Measurements from ENCODE around the gene OBSL1. TPM values are rescaled to one million over a fixed set of nuclear protein-coding genes. Genes with fewer than 3 reads are reported as not detected.
A peak's percentile ranks its signal among the peaks of the same experiment; 100 is the strongest.

OBSL1 gene
- total RNA-seq, 1 experiment from 2014 or later, result 1.3 TPM

DNA sequence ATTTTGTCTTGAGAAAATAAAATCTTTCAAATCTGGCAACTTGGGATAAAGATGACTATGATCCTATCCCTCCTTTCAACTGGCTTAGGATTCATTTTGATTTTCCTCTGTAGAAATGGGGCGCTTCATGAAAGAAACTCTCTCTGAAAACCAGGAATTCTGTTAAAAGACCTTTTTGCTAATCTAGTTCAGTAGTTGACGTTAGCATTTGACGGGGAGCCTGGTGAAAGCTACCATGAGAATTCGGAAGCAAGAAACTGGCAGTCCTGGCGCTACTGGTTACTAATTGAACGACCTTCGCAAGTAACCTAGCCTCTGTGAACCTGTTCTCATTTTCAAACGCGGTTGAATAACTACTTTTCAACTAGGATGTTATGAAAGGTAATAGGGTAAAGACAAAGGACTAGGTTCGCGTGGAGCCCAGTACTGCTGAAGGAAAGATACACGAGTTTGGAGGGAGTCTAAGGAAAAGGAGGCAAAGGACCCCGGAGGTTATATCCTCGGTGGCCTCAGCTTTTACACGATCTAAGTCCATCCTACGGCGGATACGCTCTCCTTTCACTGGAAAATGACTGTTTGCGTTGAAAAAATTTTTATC, 25.7 kb upstream of the OBSL1 start:
- DNase-seq (ENCODE audit: low spot score), result peak; percentile 54

DNA sequence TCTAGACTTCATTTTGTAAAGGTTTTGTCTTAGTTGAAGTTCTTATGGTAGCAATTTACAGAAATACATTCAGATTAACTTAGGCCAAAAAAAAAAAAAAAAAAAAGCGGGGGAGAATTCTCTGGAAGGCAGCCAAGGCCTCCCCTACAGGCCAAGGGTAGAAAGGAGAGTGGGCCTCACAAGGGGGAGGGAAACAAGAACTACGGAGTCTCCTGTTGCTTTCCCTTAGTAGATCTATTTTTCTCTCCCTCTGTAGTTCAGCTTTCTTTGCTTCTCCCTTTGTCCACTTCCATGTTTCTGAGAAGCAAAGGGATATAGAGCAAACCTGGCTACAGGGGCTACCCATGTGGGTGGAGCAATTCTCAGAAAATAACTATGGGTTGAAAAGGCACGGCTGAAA, 23.9 kb upstream of the OBSL1 start:
- no peak for DNase-seq (ENCODE audit: low spot score)

DNA sequence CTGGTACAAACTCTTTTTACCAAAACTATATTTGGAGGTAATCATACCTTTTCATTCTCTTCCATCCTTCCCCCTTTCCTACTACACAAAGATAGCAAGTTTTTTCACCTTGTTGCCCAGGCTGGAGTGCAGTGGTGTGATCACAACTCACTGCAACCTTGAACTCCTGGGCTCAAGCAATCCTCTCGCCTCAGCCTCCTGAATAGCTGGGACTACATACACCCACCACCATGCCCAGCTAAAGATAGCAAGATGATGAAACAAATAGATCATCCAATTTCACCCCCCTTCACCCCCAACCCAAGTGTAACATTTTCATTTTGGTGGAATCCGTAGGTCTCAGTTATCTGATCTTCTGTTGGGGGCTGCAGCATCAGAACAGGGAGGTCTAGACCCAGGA, 21.8 kb upstream of the OBSL1 start:
- DNase-seq (ENCODE audit: low spot score), result no peak

DNA sequence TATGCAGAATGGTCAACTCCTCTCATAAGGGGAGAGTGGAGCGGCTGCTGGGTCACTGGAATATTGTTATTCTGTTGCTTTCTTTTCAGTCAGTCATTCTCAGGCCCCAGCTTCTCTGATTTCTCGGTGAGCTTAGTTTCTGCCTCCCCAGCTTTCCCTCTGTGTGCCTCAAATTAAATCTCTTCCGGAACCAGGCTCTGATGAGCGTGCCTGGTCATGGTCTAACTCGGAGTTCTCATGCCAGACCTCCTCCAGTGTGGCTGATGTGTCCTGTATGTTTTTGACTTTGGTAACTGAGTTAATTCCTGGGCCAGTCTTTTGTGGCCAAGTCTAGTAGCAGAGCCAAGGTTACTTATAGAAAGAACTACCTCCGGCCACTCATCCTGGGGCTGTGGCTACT, 21.4 kb upstream of the OBSL1 start:
- no peak for DNase-seq (ENCODE audit: low spot score)

DNA sequence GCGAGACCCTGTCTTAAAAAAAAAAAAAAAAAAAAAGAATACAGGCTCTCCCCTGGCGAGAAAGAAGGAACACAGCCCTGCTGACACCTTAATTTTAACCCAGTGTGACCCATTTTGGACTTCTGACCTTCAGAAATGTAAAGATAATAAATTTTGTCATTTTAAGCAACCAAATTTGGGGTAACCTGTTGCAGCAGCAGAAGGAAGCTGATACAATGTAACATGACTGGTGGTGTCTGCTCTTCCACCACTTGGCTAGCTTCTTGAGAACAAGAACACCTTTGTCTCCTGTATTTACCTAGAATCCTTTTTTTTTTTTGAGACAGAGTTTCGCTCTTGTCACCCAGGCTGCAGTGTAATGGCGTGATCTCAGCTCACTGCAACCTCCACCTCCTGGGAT, 19.8 kb upstream of the OBSL1 start:
- DNase-seq (ENCODE audit: low spot score), result no peak

DNA sequence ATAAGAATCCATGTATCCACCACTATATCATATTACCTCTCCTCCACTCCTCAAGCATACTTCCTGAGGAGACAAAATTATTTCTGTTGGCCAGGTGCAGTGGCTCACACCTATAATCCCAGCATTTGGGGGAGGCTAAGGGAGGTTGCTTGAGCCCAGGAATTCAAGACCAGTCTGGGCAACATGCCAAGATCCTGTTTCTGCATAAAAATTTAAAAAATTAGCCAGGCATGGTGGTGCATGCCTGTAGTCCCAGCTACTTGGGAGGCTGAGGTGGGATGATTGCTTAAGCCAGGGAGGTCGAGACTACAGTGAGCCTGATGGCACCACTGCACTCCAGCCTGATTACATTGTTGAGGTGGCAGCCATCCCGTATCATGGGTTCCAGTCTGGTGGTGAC, 10.0 kb upstream of the OBSL1 start:
- no peak for DNase-seq (ENCODE audit: low spot score)

DNA sequence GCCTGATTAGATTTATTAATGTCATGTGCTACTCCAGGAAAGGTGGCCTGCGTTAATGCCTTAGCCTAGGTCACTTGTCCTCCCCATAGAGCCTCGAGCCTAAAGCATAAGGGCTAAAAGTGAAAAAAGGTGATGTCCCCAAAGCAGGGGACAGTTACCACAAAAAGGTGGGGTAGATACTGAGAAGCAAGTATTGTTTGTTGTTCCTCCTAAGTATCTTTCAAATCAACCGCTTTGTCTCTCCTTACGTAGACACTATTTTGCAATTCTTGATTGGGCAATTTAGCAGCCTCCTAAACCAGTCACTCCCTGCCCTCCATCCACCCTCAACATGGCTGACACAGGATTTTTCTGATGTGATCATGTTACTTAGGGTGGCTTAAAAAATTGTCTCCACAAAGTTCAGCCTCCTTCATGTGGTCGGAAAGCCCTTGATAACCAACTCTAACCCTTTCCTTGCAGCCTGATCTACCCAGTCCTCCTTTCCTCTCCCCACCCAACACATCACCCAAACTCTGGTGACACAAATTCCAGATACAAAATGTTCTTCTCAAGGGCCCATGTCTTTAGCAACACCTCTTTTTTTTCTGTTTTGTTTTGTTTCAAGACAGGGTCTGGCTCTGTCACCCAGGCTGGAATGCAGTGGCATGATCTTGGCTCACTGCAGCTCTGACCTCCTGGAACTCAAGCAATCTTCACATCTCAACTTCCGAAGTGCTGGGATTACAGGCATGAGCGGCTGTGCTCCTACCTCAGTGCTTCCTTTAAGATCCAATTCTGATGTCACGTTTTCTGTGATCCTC, 7.7 kb upstream of the OBSL1 start:
- no peak for DNase-seq (ENCODE audit: low spot score)

DNA sequence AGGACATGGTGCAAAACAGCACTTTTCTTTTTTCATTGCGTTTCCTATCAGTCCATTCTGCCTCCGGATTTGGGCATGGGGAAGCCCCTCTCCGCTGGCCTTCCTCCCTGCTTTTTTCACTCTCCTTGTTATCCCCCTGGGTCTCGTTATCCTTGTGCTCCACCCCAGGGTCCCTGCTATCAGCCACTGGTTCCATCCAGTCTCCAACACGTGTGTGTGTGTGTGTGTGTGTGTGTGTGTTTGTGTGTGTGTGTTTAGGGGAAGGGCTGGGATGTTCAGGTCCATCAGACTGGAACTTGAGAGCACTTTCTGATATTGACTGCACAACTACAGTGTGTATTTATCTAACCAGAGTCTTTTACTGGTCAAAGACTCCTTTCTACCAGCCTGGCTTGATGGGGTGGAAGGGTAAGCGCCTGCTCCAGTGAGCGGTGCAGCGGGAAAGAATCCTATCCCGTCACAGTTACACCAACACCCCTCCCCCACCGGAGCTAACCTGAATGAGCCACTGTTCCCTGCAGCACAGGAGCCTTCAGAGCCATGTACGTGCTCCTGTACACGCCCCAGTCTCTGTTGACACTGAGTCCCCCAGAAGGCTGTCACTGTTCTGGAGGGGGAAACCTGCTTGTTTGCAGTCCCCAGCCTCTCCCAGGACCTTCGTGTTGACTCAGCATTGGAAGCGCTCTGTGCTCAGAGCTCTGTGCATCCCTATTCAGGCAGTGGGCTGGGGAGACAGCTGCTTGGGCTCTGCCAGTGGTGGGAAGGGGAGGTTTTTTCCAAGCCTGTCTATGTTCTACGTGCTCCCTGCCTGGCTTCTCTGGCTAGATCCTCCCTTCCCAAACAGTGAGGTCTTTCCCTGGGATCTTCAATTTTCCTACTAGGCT, 5.4 kb upstream of the OBSL1 start:
- DNase-seq (ENCODE audit: low spot score), result no peak

DNA sequence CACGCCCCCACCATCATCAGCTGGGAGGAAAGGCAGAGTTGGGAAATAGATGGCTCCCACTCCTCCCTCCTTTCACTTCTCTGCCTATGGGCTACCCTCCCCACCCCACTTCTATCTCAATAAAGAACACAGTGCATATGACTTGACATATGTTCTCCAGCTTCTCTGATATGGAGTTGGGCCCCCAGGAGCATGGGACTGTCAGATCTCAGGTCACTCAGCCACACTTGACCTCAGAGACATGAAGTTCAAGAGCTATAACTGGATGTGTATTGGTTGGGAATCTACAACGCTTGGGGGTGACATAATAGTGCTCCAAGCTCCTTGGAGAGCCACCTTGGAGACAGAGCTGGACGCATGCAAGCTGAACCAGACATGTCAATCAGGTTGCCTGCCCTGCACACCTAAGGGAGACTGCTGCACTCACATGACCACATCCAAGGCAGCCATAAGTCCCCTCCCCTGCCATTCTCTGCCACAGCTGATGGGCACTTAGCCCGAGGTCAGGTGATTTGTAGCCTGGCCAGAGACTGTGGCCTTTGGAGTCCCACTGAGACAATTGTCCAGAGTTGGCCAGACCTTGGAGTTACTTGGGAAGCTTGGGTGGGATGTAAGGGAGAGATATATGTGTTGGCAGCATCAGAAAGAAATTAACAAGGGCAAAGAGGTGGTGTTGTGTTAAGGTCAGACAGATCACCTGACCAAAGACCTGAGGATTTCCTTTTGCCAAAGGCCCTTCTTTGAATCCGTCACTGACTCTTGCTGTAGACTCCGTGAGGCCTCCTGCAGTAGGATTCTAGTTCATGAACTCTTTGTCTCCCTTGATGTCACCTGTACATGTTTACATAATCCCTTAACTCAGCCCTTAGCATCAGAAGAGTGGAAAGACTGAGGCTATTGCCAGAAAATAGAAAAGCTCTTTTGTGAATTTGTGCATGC, 4.5 kb upstream of the OBSL1 start:
- no peak for DNase-seq (ENCODE audit: low spot score)

DNA sequence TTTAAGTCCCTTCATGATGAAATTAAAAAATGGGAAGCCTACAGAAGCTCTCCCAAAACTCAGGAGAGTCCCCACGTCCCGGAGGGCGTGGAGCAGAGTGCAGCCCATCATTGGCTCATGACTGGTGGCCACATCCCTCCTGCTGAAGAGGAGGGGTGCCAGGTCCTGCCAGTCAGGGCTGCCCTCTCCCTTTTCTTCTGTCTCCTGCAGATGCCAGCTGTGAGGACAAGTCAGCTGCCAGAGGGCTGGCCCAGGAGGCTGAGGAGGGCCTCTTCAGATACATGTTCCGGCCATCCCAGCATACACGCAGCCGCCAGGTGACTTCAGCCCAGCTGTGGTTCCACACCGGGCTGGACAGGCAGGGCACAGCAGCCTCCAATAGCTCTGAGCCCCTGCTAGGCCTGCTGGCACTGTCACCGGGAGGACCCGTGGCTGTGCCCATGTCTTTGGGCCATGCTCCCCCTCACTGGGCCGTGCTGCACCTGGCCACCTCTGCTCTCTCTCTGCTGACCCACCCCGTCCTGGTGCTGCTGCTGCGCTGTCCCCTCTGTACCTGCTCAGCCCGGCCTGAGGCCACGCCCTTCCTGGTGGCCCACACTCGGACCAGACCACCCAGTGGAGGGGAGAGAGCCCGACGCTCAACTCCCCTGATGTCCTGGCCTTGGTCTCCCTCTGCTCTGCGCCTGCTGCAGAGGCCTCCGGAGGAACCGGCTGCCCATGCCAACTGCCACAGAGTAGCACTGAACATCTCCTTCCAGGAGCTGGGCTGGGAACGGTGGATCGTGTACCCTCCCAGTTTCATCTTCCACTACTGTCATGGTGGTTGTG, 3.4 kb upstream of the OBSL1 start:
- DNase-seq (ENCODE audit: low spot score), result no peak

DNA sequence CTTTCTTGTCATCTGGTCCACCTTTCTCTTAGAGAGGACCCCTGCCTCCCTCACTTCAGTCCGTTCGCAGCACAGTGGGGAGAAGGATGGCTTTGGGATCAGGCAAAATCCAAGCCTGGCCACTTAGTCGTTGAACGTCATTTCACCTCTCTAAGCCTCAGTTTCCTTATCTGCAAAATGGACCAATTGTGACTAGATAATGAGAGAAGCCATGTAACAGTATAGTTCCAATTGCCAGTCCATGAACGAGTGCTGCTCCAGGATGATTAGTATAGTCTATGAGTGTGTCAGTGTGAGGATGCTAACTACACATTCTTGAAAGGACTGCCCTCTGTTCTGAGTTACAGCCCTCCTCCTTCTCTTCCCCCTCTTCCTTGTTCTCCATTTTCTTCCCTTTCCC, 1.8 kb upstream of the OBSL1 start:
- DNase-seq (ENCODE audit: low spot score), result no peak

DNA sequence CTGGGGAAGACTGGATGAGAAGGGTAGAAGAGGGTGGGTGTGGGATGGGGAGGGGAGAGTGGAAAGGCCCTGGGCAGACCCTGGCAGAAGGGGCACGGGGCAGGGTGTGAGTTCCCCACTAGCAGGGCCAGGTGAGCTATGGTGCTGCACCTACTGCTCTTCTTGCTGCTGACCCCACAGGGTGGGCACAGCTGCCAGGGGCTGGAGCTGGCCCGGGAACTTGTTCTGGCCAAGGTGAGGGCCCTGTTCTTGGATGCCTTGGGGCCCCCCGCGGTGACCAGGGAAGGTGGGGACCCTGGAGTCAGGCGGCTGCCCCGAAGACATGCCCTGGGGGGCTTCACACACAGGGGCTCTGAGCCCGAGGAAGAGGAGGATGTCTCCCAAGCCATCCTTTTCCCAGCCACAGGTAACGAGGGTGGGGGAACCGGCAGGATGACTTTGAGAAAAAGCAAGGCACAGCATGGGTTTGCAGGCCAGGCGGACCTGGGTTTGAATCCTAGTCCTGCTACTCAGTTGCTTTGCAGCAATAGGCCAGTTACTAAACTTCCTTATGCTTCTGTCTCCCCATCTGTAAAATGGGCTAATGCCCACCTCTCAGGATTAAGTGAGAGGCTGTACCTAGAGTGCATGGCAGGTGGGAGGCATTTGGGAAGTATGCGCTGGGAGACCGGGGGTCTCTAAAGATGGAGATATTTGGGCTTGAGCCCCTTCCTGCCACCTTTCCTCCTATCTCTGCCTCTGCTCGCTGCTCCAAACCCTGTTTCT, 1.1 kb upstream of the OBSL1 start, which contains the start of gene INHA:
Gene INHA (plus strand): TSS at position 74 of the 765 bp plus-strand sequence. CDS start 65 bp downstream, at position 139.
- DNase-seq (ENCODE audit: low spot score), result no peak

DNA sequence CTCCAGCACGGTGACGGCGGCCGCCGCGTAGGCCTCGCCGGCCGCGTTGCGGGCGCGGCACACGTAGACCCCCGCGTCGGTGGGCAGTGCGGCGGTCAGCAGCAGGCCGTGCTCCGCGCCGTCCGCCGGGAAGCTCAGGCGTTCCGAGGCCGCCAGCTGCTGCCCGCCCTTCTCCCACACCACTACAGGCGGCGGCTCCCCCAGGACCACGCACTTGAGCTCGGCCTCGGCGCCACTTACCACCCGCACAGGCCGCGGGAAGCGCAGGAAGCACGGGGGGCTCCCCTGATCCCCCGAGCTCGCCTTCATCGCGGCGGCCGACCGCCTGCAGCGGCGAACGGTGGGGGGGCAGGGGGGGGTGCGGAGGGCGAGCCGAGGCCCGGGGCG, 422 bp downstream of the OBSL1 start:
- no peak for DNase-seq (ENCODE audit: low spot score)

DNA sequence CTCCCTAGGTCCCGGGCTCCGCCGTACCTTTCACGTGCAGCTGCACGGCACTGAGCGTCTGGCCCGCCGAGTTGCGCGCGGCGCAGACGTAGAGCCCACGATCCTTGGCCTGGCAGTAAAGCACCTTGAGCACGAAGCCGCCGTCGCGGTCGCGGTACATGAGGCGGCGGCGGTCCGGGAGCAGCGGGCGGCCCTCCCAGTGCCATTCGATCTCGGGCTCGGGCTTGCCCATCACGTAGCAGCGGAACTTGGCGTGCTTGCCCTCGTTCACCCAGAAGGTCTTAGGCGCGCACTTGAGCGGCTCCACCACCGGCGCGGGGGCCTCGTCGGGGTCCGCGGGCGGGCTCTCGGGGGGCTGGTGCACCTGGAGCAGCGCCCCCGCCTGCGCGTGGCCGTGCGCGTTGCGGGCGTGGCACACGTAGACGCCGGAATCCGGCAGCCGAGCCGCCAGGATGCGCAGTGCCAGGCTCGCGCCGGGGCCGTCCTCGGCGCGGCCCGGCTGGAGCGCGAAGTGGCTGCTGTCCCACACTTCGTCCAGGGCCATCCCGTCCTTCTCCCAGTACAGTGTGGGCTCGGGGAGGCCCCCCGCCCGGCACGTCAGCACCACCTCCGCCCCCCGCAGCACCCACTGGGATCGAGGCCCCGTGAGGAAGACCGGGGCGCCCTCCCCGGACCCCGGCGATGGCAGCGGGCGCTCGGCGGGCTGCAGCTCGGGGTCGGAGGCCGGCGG, 980 bp downstream of the OBSL1 start:
- no peak for DNase-seq (ENCODE audit: low spot score)

DNA sequence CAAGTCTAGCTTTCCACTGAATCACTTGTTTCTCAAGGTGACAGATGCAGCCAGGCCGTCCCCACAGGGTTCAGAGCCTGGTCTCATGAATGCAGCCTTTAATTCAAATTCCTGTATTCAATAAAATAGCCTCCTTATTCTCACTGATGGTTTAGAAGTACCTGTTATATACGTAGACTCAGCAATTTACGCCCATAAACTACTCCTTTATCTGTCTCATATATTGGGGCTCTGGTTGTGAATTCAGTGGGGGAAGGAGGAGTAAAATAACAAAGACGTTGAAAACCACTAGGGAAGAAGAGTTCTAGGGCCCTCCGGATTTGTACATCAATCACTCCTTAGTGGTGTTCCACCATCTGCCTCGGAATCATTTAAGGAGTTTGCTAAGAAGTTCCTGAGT, 1.7 kb downstream of the OBSL1 start:
- no peak for DNase-seq (ENCODE audit: low spot score)

DNA sequence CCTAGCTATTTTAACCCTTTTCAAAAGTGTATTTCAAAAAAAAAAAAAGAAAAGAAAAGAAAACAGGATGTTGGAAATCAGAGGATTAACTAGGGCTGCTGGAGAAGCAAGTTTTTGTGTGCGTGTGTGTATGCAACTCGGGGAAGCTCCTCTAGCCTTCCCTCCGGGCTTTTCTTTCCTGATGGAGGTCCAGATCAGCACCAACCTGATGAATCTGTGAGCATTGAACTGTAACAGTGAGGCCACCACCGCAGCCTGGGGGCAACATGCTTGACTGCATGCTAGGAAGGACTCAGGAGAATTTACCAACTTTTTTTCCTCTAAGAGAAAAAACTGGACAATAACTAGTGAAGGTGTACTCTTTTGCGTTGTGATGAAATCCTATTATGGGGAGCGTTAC, 2.3 kb downstream of the OBSL1 start:
- DNase-seq (ENCODE audit: low spot score), result no peak

DNA sequence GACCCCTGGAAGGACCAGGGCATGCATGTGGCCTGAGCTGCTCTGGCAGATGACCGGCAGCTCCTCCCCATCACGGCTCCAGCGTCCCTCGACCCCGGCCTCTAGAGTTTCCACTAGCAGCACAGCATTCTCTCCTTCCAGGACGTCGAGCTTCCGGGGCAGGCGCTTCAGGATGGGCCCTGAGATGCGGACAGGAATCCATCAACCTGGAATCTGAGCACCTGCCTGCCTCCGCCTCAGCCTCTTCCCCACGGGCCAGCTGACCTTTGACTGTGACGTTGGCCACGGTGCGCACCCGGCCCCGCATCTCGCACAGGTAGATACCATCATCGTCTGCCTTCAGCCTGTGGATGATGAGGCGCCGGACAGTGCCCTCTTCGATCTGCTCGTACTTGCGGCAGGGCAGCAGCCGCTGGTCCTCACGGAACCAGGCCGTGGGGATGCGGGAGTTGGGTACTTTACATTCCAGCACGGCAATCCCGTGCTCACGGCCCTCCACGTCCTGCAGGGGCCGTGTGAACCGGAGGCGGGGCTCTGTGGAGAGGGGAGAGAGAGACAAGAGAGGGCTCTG, 3.5 kb downstream of the OBSL1 start:
- no peak for DNase-seq (ENCODE audit: low spot score)

DNA sequence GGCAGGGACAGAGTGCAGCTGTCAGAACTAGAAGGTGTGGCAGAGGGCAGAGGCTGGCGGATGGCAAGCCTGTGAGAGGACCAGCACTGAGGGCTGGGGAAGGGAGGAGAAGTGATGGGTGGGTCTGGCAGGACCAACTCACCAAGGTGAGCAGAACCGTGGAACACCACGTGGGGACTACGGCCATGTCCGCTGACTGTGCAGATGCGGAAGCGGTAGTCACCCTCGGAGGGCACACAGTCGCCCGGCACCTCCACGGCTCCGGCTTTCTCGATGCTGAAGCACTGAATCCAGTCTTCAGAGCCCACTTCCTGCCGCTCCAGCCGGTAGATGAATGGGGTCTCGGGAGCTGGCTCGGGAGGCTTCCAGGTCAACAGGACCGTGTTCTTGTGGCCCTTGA, 4.2 kb downstream of the OBSL1 start:
- no peak for DNase-seq (ENCODE audit: low spot score)

DNA sequence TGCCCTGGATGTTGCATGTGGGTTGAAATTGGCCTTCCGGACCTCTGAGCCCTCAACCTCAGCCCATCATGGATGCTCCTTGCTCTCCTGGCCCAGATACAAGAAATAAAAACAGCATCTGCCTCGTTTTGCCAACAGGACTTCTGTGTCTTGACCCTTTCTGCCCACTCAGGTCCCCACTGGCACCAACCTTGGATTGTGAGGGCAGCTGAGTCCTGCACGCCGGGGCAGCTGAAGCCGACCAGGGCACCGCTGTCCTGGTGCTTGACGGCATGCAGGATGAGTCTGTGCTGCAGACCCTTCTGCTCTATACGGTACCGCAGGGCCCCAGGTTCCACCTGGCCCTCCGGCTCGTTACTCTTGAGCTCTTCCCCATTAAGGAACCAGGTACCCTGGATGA, 4.7 kb downstream of the OBSL1 start:
- DNase-seq (ENCODE audit: low spot score), result no peak

All from HT-29 (cell line).